ENCODE measurements around the gene NPLOC4. TPM values are rescaled to one million over a fixed set of nuclear protein-coding genes. Genes with fewer than 3 reads are reported as not detected.
A peak's percentile ranks its signal among the peaks of the same experiment; 100 is the strongest.

The NPLOC4 gene
- total RNA-seq, 6 donors from 2014 or later = 59.9 to 373 (median 87.4) TPM

- peak in 1 of 2 donors; percentile 58 for DNase-seq
- Histone ChIP-seq H3K4me1 (peaks cover 39 to 67% (median 57%) of the 10 kb centered on the region in 4 donors), H3K27ac (peak overlapping the region in 3 of 4 donors; percentile 98 to 100 (median 100)), H3K4me3 (peak overlapping the region in 1 of 4 donors; percentile 92), H3K9me3 (no peaks in the 10 kb centered on the region), H3K36me3 (peaks cover 0 to 2% (median under 1%) of the 10 kb centered on the region in 4 donors), H3K27me3 (no peaks in the 10 kb centered on the region)
- no peak for TF ChIP-seq POLR2A (IDR thresholded peaks at IDR 0.05)
- TF ChIP-seq CTCF (IDR thresholded peaks at IDR 0.05) = no peak
- no peak for TF ChIP-seq POLR2AphosphoS5 (IDR thresholded peaks at IDR 0.05)
- TF ChIP-seq EP300 (IDR thresholded peaks at IDR 0.05) = no peak
- WGBS, 2 donors = 68 to 90% methylated on average over 2 to 7 of the region's 9 CpGs
- no peak for ATAC-seq (ENCODE audit: low FRiP score in 2 of 2)
These were observed 119.9 kb downstream of the NPLOC4 start for GRCh38 chr17:81517009-81517338.

- peak; percentile 21 to 49 for DNase-seq
- WGBS, 2 donors = 53 to 93% methylated on average over 2 to 3 of the region's 4 CpGs
These were observed 120.5 kb downstream of the NPLOC4 start for GRCh38 chr17:81516439-81516838.

GRCh38 chr17:81515530-81516041 lies 121.3 kb downstream of the NPLOC4 start:
- WGBS, 2 donors = 60 to 64% methylated on average over 19 of the region's 19 CpGs
- TF ChIP-seq EP300 (IDR thresholded peaks at IDR 0.05) (no peak), CTCF (IDR thresholded peaks at IDR 0.05) (no peak), POLR2A (IDR thresholded peaks at IDR 0.05) (no peak), POLR2AphosphoS5 (IDR thresholded peaks at IDR 0.05) (no peak)
- peak overlapping the region; percentile 98 to 100 (median 99) for H3K27ac ChIP-seq
- H3K4me3 ChIP-seq = peak overlapping the region; percentile 69 to 92 (median 86)
- H3K36me3 ChIP-seq = peaks cover 4 to 16% (median 11%) of the 10 kb centered on the region in 4 donors
- peaks cover 39 to 76% (median 63%) of the 10 kb centered on the region in 4 donors for H3K4me1 ChIP-seq
- H3K9me3 ChIP-seq = no peaks in the 10 kb centered on the region
- ATAC-seq (ENCODE audit: low FRiP score in 2 of 2) = no peak
- peak in 1 of 2 donors; percentile 80 for DNase-seq
- no peaks in the 10 kb centered on the region for H3K27me3 ChIP-seq

More at GRCh38 chr17:81516439-81516838, 120.5 kb downstream of the NPLOC4 start:
- Histone ChIP-seq H3K27ac (peak overlapping the region in 3 of 4 donors; percentile 98 to 100 (median 100)), H3K4me3 (peak overlapping the region in 3 of 4 donors; percentile 69 to 92 (median 85)), H3K4me1 (peaks cover 39 to 67% (median 58%) of the 10 kb centered on the region in 4 donors), H3K27me3 (no peaks in the 10 kb centered on the region), H3K36me3 (peaks cover 0 to 8% (median 3%) of the 10 kb centered on the region in 4 donors), H3K9me3 (no peaks in the 10 kb centered on the region)
- ATAC-seq (ENCODE audit: low FRiP score in 2 of 2) = no peak
- no peak for TF ChIP-seq EP300 (IDR thresholded peaks at IDR 0.05)
- TF ChIP-seq POLR2A (IDR thresholded peaks at IDR 0.05) = no peak
- TF ChIP-seq CTCF (IDR thresholded peaks at IDR 0.05) = no peak
- no peak for TF ChIP-seq POLR2AphosphoS5 (IDR thresholded peaks at IDR 0.05)

- Histone ChIP-seq H3K9me3 (no peaks in the 10 kb centered on the region), H3K4me3 (peak overlapping the region; percentile 69 to 92 (median 86)), H3K36me3 (peaks cover 8 to 23% (median 18%) of the 10 kb centered on the region in 4 donors), H3K4me1 (peaks cover 44 to 79% (median 63%) of the 10 kb centered on the region in 4 donors), H3K27ac (peak overlapping the region; percentile 98 to 100 (median 99)), H3K27me3 (no peaks in the 10 kb centered on the region)
- WGBS, 2 donors = 1% methylated on average over 29 to 44 of the region's 82 CpGs
- DNase-seq (peak; percentile 90 to 97), ATAC-seq (ENCODE audit: low FRiP score in 2 of 2) (peak; percentile 5 to 67)
- TF ChIP-seq CTCF (IDR thresholded peaks at IDR 0.05) = no peak
- TF ChIP-seq POLR2A (IDR thresholded peaks at IDR 0.05) = peak in 3 of 4 donors; percentile 18 to 83 (median 52)
- peak in 1 of 2 donors; percentile 6 for TF ChIP-seq POLR2AphosphoS5 (IDR thresholded peaks at IDR 0.05)
- no peak for TF ChIP-seq EP300 (IDR thresholded peaks at IDR 0.05)
These were observed 122.0 kb downstream of the NPLOC4 start for GRCh38 chr17:81514739-81515529.
